Uterus (tissue), 4 donors: ENCODE measurements around the gene RAP1B. TPM values are rescaled to one million over a fixed set of nuclear protein-coding genes. Genes with fewer than 3 reads are reported as not detected.

Source experiments
- DNase-seq, 2 donors: peaks; one replicate each; pipeline ENCODE4 v3.0.0-alpha.2; 2019 to 2020
- H3K27ac ChIP-seq, 2 donors: fragments of 200-600 bp; sonication (generic); 1 replicate in 1 of 2; 2 replicates in 1 of 2; pipeline ENCODE4 v1.5.1; 2016 to 2018
- H3K27me3 ChIP-seq, 2 donors: fragments of 200-600 bp; sonication (generic); one replicate each; pipeline ENCODE4 v1.5.1; 2018 to 2019; ENCODE audit warnings: control low read depth in 1 of 2
- H3K36me3 ChIP-seq, 2 donors: fragments of 200-600 bp; sonication (generic); one replicate each; pipeline ENCODE4 v1.5.1; 2019; ENCODE audit warnings: control low read depth in 1 of 2
- H3K4me1 ChIP-seq, 2 donors: fragments of 200-600 bp; sonication (generic); one replicate each; pipeline ENCODE4 v1.5.1; 2018 to 2019; ENCODE audit warnings: control low read depth in 1 of 2
- H3K4me3 ChIP-seq, 2 donors: fragments of 200-600 bp; sonication (generic); 1 replicate in 1 of 2; 2 replicates in 1 of 2; pipeline ENCODE4 v1.5.1; 2018 to 2019; ENCODE audit warnings: mild to moderate bottlenecking in 1 of 2
- H3K9me3 ChIP-seq, 2 donors: fragments of 200-600 bp; sonication (generic); one replicate each; pipeline ENCODE4 v1.5.1; 2019; ENCODE audit warnings: control low read depth in 1 of 2
- POLR2A ChIP-seq, 2 donors: fragments of 450-650 bp; IDR thresholded peaks; one replicate each; pipeline ENCODE4 v1.6.1; 2016; ENCODE audit warnings: antibody characterized with exemption in 2 of 2, mild to moderate bottlenecking in 1 of 2, moderate library complexity in 1 of 2
- intact Hi-C: fragments of 100-400 bp; cut with DNase I; formaldehyde crosslinking; loops from one replicate; pipeline ENCODE4 v1.15.1; 2023; ENCODE audit warnings: low total_unique reads
- total RNA-seq, 4 donors: library from RNA; depleted of rRNA in 3 of 4; stranded (reverse); fragments of >200 nt in 3 of 4; gene quantifications; one replicate each; pipeline versions ENCODE4 v1.1.0 to v1.2.4, GENCODE V29; 2014 to 2023
- TF ChIP-seq, protein P1 (sequence below), 4 experiments: fragments of 200-600 bp in 2 of 4; fragments of 450-650 bp in 2 of 4; sonication (generic) in 2 of 4; IDR thresholded peaks; one replicate each; pipeline ENCODE4 v1.5.1; 2016 to 2019; ENCODE audit warnings: antibody characterized with exemption in 4 of 4, mild to moderate bottlenecking in 2 of 4, moderate library complexity in 1 of 4
- donor health status: DM: yes; HTN: yes; CAD: no.

RAP1B gene
- total RNA-seq, 4 donors from 2014 or later = 166 to 257 (median 214) TPM

- intact Hi-C loops = no loop called here
- DNase-seq = no peak
- no peak for TF ChIP-seq POLR2A (IDR thresholded peaks at IDR 0.05)
- TF ChIP-seq, protein P1, sequence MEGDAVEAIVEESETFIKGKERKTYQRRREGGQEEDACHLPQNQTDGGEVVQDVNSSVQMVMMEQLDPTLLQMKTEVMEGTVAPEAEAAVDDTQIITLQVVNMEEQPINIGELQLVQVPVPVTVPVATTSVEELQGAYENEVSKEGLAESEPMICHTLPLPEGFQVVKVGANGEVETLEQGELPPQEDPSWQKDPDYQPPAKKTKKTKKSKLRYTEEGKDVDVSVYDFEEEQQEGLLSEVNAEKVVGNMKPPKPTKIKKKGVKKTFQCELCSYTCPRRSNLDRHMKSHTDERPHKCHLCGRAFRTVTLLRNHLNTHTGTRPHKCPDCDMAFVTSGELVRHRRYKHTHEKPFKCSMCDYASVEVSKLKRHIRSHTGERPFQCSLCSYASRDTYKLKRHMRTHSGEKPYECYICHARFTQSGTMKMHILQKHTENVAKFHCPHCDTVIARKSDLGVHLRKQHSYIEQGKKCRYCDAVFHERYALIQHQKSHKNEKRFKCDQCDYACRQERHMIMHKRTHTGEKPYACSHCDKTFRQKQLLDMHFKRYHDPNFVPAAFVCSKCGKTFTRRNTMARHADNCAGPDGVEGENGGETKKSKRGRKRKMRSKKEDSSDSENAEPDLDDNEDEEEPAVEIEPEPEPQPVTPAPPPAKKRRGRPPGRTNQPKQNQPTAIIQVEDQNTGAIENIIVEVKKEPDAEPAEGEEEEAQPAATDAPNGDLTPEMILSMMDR (IDR thresholded peaks at IDR 0.05) = no peak
- Histone ChIP-seq H3K9me3 (no peaks in the 10 kb centered on the region), H3K4me1 (peaks cover 0 to 5% of the 10 kb centered on the region in 2 donors), H3K4me3 (no peak overlapping the region), H3K36me3 (no peaks in the 10 kb centered on the region), H3K27ac (no peak overlapping the region), H3K27me3 (no peaks in the 10 kb centered on the region)
Observed at GRCh38 chr12:68638171-68638570, 27.5 kb downstream of the RAP1B start.

DNA sequence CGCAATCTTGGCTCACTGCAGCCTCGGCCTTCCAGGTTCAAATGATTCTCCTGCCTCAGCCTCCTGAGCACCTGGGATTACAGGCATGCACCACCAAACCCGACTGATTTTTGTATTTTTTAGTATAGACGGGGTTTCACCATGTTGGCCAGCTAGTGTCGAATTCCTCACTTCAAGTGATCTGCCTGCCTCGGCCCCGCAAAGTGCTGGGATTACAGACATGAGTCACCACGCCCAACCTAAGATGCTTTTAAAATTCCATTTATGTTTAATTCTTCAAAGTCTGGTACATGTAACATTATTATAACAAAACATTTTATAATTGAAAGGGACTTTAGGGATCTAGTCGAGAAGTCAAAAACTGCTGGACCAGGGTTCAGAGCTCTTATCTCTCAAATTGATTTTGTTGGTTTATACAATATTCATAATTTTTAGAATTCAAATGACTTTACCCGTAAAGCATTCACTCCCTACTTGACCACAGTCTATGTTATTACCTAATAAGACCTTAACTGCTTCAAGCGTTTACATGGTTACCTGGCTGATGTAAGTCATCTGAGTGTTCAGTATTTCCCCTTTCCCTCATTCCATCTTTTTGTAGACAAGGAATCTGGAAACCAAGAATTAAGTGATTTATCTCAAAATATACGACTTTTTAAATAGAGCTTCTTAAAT, 28.2 kb downstream of the RAP1B start:
- no peak for DNase-seq
- TF ChIP-seq, protein P1 (IDR thresholded peaks at IDR 0.05) = no peak
- no peak for TF ChIP-seq POLR2A (IDR thresholded peaks at IDR 0.05)
- intact Hi-C loops = no loop called here
- H3K27me3 ChIP-seq = no peaks in the 10 kb centered on the region
- H3K9me3 ChIP-seq = no peaks in the 10 kb centered on the region
- H3K27ac ChIP-seq = no peak overlapping the region
- peaks cover 0 to 5% of the 10 kb centered on the region in 2 donors for H3K4me1 ChIP-seq
- H3K36me3 ChIP-seq = no peaks in the 10 kb centered on the region
- no peak overlapping the region for H3K4me3 ChIP-seq

- Histone ChIP-seq H3K9me3 (no peaks in the 10 kb centered on the region), H3K27ac (no peak overlapping the region), H3K36me3 (no peaks in the 10 kb centered on the region), H3K27me3 (no peaks in the 10 kb centered on the region), H3K4me3 (no peak overlapping the region), H3K4me1 (peaks cover 0 to 5% of the 10 kb centered on the region in 2 donors)
- no peak for DNase-seq
- TF ChIP-seq, protein P1 (IDR thresholded peaks at IDR 0.05) = no peak
- TF ChIP-seq POLR2A (IDR thresholded peaks at IDR 0.05) = no peak
- intact Hi-C loops = no loop called here
Observed at GRCh38 chr12:68639396-68639767, 28.7 kb downstream of the RAP1B start.

- Histone ChIP-seq H3K9me3 (no peaks in the 10 kb centered on the region), H3K27ac (no peak overlapping the region), H3K27me3 (no peaks in the 10 kb centered on the region), H3K4me1 (peaks cover 4 to 5% of the 10 kb centered on the region in 2 donors), H3K36me3 (no peaks in the 10 kb centered on the region), H3K4me3 (no peak overlapping the region)
- no peak for DNase-seq
- TF ChIP-seq POLR2A (IDR thresholded peaks at IDR 0.05) = no peak
- TF ChIP-seq, protein P1 (IDR thresholded peaks at IDR 0.05) = no peak
- intact Hi-C loops = no loop called here
Observed at GRCh38 chr12:68641138-68641537, 30.4 kb downstream of the RAP1B start.

DNA sequence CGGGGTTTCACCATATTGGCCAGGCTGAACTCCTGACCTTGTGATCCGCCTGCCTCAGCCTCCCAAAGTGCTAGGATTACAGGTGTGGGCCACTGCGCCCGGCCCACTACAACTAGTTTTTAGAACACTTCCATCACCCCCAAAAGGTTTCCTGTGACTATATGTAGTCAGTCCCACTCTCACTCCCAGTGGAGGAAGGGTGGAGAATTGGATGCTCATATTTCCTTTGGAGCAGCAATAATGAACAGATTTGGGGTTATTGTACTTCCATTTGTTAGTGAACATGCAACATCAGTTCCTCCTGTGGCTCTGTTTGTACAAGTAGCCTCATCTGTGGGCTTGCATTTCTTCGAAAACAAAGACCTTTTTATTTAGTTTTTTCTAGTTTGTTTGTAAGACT, 35.8 kb downstream of the RAP1B start:
- intact Hi-C loops = no loop called here
- TF ChIP-seq, protein P1 (IDR thresholded peaks at IDR 0.05) = no peak
- TF ChIP-seq POLR2A (IDR thresholded peaks at IDR 0.05) = no peak

More for the DNA sequence above, 35.8 kb downstream of the RAP1B start:
- DNase-seq = no peak
- no peaks in the 10 kb centered on the region for H3K27me3 ChIP-seq
- H3K36me3 ChIP-seq = no peaks in the 10 kb centered on the region
- H3K4me1 ChIP-seq = peaks cover 0 to 4% of the 10 kb centered on the region in 2 donors
- H3K27ac ChIP-seq = no peak overlapping the region
- H3K4me3 ChIP-seq = no peak overlapping the region
- H3K9me3 ChIP-seq = no peaks in the 10 kb centered on the region
